GM21529 (cell line): ENCODE results near the gene CYSTM1.

Experiments
- ATAC-seq: cut with Tn5 transposase; IDR thresholded peaks from one replicate; pipeline ENCODE4 v1.9.1; 2021; ENCODE audit not compliant: unreplicated experiment

Gene CYSTM1

GRCh38 chr5:140252470-140253126 is 77.6 kb downstream of the CYSTM1 start:
- ATAC-seq, result no peak

DNA sequence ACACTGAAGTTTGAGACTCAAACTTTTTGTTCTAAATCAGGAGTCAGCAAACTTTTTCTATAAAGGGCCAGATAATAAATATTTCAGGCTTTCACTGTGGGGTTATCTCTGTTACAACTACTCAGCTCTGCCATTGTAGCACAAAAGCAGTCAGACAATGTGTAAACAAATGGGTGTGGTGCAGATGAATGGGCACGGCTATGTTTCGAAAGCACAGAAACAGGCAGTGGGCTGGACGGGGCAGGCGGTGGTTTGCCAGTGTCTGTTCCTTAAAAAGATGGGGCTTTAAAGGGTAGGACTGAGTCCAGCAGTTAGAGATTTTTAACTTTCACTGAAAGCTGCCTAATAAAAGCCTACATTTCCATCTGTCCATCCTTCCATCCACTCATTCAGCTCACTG is 79.0 kb downstream of the CYSTM1 start:
- no peak for ATAC-seq

- no peak for ATAC-seq
Observed at GRCh38 chr5:140255460-140256157, 80.6 kb downstream of the CYSTM1 start.

GRCh38 chr5:140256726-140257125 is 81.7 kb downstream of the CYSTM1 start:
- no peak for ATAC-seq

DNA sequence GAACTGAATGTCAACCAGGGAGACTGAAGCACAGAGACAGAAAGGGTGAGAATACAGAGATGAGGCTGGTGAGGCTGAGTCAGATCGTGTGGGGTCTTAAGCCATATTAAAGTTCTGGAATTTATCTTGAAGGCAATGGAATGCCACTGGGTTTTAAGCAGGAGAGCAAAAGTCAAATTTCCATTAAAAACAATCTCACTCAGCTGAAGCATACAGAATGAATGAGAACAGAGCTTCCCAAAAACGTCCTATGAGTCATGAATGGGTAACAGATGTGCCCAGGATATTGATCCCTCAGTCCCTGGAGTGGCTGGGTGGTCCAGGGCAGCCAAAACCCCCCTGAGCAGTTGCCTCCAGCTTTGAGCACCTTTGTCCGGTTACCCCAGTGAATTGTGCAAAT is 83.0 kb downstream of the CYSTM1 start:
- ATAC-seq, result no peak

GRCh38 chr5:140258873-140259272 is 83.9 kb downstream of the CYSTM1 start:
- ATAC-seq, result no peak

GRCh38 chr5:140259500-140259899 is 84.5 kb downstream of the CYSTM1 start:
- ATAC-seq, result no peak

DNA sequence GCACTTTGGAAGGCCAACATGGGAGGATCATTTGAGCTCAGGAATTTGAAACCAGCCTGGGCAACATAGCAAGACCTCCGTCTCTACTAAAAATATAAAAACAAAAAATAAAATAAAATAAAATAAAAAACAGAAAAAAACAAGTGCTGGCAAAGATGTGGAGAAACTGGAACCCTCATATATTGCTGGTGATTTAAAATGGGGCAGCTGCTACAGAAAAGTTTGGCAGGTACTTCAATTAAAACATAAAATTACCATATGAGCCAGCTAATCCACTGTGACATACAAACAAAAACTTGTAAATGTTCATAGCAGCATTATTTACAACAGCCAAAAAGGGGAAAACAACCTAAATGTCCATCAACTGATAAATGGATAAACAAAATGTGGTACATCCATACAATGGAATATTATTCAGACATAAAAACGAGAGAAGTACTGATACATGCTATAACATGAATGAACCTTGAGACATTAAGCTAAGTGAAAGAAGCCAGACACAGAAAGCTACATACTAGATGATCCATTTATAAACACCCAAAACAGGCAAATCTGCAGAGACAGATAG is 85.2 kb downstream of the CYSTM1 start:
- no peak for ATAC-seq

DNA sequence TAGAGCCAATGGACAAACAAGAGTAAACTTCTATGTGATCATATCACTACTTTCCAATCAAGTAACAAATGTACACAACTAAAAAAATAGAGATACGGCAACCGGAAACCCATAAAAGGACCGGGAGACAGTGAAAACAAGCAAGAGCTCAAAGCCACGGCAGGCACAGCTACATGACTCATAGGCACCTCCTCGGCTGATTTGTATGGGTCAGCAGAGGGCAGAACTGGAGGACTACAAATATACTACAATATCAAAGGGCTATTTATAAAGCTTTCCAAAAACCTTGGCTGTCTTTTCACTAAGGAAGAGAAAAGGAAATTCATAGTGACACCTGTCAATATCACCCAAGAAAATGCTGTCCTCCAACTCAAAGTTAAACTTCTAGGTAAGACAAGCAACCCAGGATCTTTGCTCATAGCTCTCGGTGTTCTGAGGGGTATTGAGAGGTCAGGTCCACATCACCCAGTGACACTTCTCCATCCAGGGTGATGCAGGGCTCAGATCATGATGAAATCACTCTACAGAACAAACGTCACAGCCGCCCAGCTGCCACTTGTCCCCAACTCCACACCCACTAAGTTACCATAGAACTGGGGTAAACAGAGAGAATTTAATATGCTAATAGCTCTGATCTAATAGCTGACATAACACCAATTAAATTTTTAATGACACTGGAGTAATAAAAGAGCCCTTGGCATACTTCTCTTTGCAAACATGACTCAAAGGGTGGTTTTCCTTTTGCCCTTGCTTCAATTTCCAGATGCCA is 86.6 kb downstream of the CYSTM1 start:
- ATAC-seq, result no peak

GRCh38 chr5:140262221-140262620 is 87.2 kb downstream of the CYSTM1 start:
- ATAC-seq, result no peak

DNA sequence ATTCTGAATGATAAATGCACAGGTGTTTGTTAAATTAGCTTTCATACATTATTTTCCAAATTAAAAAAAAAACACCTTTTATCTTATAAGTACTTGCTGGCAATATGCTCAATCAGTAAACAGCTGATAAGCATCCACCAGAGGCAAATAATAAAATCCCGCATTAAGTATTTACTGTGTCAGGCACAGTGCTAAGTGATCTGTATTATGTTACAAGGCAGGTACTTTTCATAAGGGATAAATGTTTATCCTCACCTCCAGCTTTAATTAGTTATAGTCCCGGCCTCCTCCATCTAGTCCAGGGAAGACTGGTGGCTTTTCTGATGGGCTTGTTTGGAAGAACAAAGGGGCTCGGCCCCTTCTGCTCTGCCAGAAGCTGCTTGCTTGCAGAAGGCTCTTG is 87.9 kb downstream of the CYSTM1 start:
- ATAC-seq, result no peak

GRCh38 chr5:140265845-140266244 is 90.9 kb downstream of the CYSTM1 start:
- no peak for ATAC-seq

DNA sequence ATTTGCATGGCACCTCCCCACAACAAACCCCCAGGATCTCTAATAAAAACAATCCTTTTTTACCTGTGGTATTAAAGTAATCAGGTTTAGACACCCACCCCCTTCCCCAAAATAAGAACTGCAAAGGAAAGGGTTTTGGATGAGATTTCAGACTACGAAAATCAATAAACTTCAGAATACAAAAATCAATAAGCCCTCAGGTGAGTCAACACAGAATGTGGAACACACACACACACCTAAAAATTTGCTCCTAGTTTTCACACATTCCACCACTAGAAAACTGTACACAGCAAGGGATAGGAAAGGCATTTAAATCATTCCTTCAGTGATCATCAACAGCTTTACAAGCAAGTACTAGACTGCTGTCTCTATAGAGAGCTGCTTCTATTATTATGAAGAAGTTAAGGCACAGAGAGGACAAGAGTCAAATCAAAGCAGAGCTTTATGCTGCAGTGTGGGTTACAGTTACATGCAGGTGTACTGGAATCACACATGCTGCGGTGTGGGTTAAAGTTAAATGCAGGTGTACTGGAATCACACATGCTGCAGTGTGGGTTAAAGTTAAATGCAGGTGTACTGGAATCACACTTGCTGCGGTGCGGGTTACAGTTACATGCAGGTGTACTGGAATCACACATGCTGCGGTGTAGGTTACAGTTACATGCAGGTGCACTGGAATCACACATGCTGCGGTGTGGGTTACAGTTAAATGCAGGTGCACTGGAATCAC is 91.6 kb downstream of the CYSTM1 start:
- ATAC-seq, result no peak

DNA sequence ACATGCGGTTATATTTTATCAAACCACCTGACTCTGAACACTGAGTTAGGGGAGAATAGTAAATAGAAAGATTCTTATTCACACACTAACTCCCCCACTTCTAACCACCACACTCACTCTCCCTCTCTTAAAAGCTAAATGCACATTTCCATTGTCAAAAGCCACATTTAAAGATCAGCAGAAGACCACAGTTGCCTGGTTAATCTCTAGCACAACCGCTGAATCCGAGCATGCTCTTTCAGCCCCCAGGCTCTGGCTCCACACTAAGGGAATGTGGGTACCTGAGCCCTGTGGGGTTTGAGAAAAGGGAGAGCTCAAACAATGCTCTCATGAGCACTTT is 92.2 kb downstream of the CYSTM1 start:
- ATAC-seq, result no peak

- ATAC-seq, result no peak
Observed at GRCh38 chr5:140267559-140268018, 92.6 kb downstream of the CYSTM1 start.

GRCh38 chr5:140270008-140270407 is 95.0 kb downstream of the CYSTM1 start:
- ATAC-seq, result no peak

DNA sequence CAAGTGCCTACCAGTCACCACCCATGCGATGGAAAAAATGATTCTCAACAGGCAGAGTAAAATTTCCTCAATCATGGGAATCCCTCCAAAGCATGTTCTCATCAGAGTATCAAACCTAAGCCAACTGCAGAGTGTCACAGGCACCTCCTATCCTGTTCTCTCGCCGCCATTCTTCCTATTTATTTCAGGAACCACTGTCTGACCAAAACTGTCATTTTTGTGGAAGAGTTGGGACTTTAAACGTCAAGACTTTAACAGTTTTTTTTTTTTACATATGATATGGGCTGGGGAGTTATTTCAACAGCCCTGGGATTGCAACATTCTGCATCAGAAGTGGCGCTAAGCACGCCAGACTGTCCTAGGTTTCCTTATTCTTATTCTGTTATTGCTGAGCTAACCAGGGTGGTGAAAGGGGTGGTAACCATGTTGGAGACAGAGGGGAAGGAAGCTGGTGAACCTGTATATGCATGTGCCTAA is 98.5 kb downstream of the CYSTM1 start:
- ATAC-seq, result no peak

- no peak for ATAC-seq
Observed at GRCh38 chr5:140275837-140276236, 100.8 kb downstream of the CYSTM1 start.

DNA sequence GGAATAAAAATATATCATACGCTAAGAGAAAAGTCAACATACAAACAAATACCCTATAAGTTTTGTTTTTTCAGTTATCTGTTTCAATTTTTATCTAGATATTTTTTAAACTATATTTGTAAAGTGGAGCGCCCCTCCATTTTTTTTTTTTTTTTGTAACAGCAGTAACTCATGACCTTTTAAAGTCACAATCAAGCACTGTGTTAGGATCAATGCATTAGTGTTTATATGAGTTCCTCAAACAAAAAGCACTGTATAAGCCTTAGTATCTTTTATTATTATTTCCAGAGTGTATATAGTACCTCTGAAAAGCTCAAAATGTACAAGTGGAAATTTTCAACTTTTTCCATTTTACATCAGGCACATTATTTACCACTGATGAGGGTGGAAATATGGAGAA is 107.3 kb downstream of the CYSTM1 start:
- ATAC-seq, result no peak

GRCh38 chr5:140284013-140284412 is 109.0 kb downstream of the CYSTM1 start:
- ATAC-seq, result no peak

- no peak for ATAC-seq
Observed at GRCh38 chr5:140286424-140286823, 111.4 kb downstream of the CYSTM1 start.
